Endothelial cell (in vitro differentiated cells): ENCODE measurements around the gene RAB11FIP5. TPM values are rescaled to one million over a fixed set of nuclear protein-coding genes. Genes with fewer than 3 reads are reported as not detected.

ENCODE experiments used
- DNase-seq: peaks from one replicate; pipeline ENCODE4 v3.0.0; 2021; ENCODE audit warnings: low spot score
- H3K27ac Mint-ChIP-seq: one replicate; pipeline ENCODE4 v1.8.0; 2021; ENCODE audit warnings: mixed read lengths, inconsistent platforms; ENCODE audit not compliant: unreplicated experiment
- H3K27me3 Mint-ChIP-seq: one replicate; pipeline ENCODE4 v1.8.0; 2021; ENCODE audit warnings: mild to moderate bottlenecking, moderate library complexity, mixed read lengths, inconsistent platforms; ENCODE audit not compliant: unreplicated experiment
- H3K36me3 Mint-ChIP-seq: one replicate; pipeline ENCODE4 v1.8.0; 2021; ENCODE audit warnings: mild to moderate bottlenecking, low read depth, mixed read lengths, inconsistent platforms; ENCODE audit not compliant: unreplicated experiment
- H3K4me1 Mint-ChIP-seq: one replicate; pipeline ENCODE4 v1.8.0; 2021; ENCODE audit warnings: mild to moderate bottlenecking, mixed read lengths, inconsistent platforms; ENCODE audit not compliant: unreplicated experiment
- H3K4me3 Mint-ChIP-seq: one replicate; pipeline ENCODE4 v1.8.0; 2021; ENCODE audit warnings: mild to moderate bottlenecking, mixed read lengths, inconsistent platforms; ENCODE audit not compliant: unreplicated experiment
- H3K9me3 Mint-ChIP-seq: one replicate; pipeline ENCODE4 v1.8.0; 2021; ENCODE audit warnings: mixed read lengths, inconsistent platforms; ENCODE audit not compliant: unreplicated experiment
- CTCF ChIP-seq: fragments of 200-600 bp; sonication (generic); IDR thresholded peaks from one replicate; pipeline ENCODE4 v1.5.0; 2021; ENCODE audit warnings: antibody characterized with exemption; ENCODE audit not compliant: unreplicated experiment
- long read RNA-seq: library from polyadenylated mRNA; unstranded; transcript quantifications from one replicate; pipeline ENCODE4 v2.0.0, GENCODE V29; 2020; ENCODE audit not compliant: unreplicated experiment
- total RNA-seq: library from RNA; stranded (reverse); fragmentation: NEBNext Ultra II Directional; extraction: Animal tissue kit (Norgen Biotek cat#: 25700); gene quantifications from one replicate; pipeline ENCODE4 v1.2.1, GENCODE V29; 2021; ENCODE audit not compliant: unreplicated experiment

RAB11FIP5 gene
- 27.8 TPM for total RNA-seq
- long read RNA-seq, result 0 reads

- Mint-ChIP-seq H3K4me3 (peak within 1 kb of the TSS; percentile 92), H3K27ac (peak within 1 kb of the TSS; percentile 84), H3K36me3 (peaks cover 4% of the 10 kb centered on the region), H3K9me3 (no peaks in the 10 kb centered on the region), H3K27me3 (peaks cover 9% of the 10 kb centered on the region), H3K4me1 (peaks cover 25% of the 10 kb centered on the region)
- DNase-seq, result peak; percentile 74
- no peak for TF ChIP-seq CTCF
Measured at GRCh38 chr2:73112913-73113854, at the start of gene RAB11FIP5. Gene RAB11FIP5 (minus strand): TSS chr2:73112948. CDS start chr2:73112777, 171 bp downstream.

- Mint-ChIP-seq H3K36me3 (no peaks in the 10 kb centered on the region), H3K4me3 (peak overlapping the region; percentile 83), H3K27ac (no peak overlapping the region), H3K27me3 (peaks cover 13% of the 10 kb centered on the region), H3K9me3 (no peaks in the 10 kb centered on the region), H3K4me1 (peaks cover 11% of the 10 kb centered on the region)
- peak; percentile 73 for DNase-seq
- TF ChIP-seq CTCF, result peak; percentile 54
Measured at GRCh38 chr2:73156539-73157124, 43.9 kb upstream of the RAB11FIP5 start.

GRCh38 chr2:73142937-73143336 lies 30.2 kb upstream of the RAB11FIP5 start:
- Mint-ChIP-seq H3K4me3 (no peak overlapping the region), H3K27ac (no peak overlapping the region), H3K36me3 (no peaks in the 10 kb centered on the region), H3K9me3 (no peaks in the 10 kb centered on the region), H3K27me3 (peaks cover 2% of the 10 kb centered on the region), H3K4me1 (no peaks in the 10 kb centered on the region)
- TF ChIP-seq CTCF, result no peak
- DNase-seq, result no peak

- H3K9me3 Mint-ChIP-seq, result no peaks in the 10 kb centered on the region
- H3K36me3 Mint-ChIP-seq, result no peaks in the 10 kb centered on the region
- no peak for DNase-seq
- H3K4me3 Mint-ChIP-seq, result no peak overlapping the region
- H3K4me1 Mint-ChIP-seq, result no peaks in the 10 kb centered on the region
- H3K27ac Mint-ChIP-seq, result no peak overlapping the region
- TF ChIP-seq CTCF, result no peak
- H3K27me3 Mint-ChIP-seq, result peaks cover 2% of the 10 kb centered on the region
Measured at GRCh38 chr2:73141896-73142295, 29.1 kb upstream of the RAB11FIP5 start.

- no peaks in the 10 kb centered on the region for H3K36me3 Mint-ChIP-seq
- DNase-seq, result no peak
- H3K9me3 Mint-ChIP-seq, result no peaks in the 10 kb centered on the region
- peaks cover 1% of the 10 kb centered on the region for H3K27me3 Mint-ChIP-seq
- H3K4me3 Mint-ChIP-seq, result no peak overlapping the region
- TF ChIP-seq CTCF, result no peak
- H3K4me1 Mint-ChIP-seq, result peaks cover 12% of the 10 kb centered on the region
- no peak overlapping the region for H3K27ac Mint-ChIP-seq
Measured at GRCh38 chr2:73135236-73135635, 22.5 kb upstream of the RAB11FIP5 start.
